GM19467 (cell line): ENCODE results near the gene FBXW8.

ENCODE experiments used
- ATAC-seq: cut with Tn5 transposase; IDR thresholded peaks from one replicate; pipeline ENCODE4 v1.9.1; 2021; ENCODE audit warnings: mild to moderate bottlenecking, moderate library complexity; ENCODE audit not compliant: unreplicated experiment

FBXW8 gene

GRCh38 chr12:117034701-117035151, 124.0 kb downstream of the FBXW8 start:
- no peak for ATAC-seq

GRCh38 chr12:117035287-117035686, 124.5 kb downstream of the FBXW8 start:
- ATAC-seq: no peak

GRCh38 chr12:117036046-117036445, 125.3 kb downstream of the FBXW8 start:
- no peak for ATAC-seq

GRCh38 chr12:117036547-117036946, 125.8 kb downstream of the FBXW8 start:
- ATAC-seq: no peak

- ATAC-seq: no peak
These were observed 126.7 kb downstream of the FBXW8 start for GRCh38 chr12:117037289-117038022.

- ATAC-seq: no peak
These were observed 127.4 kb downstream of the FBXW8 start for GRCh38 chr12:117038023-117038680.

GRCh38 chr12:117038919-117039318, 128.2 kb downstream of the FBXW8 start:
- ATAC-seq: no peak

GRCh38 chr12:117039891-117040309, 129.2 kb downstream of the FBXW8 start:
- ATAC-seq: no peak

GRCh38 chr12:117040496-117040895, 129.7 kb downstream of the FBXW8 start:
- ATAC-seq: no peak

- ATAC-seq: no peak
These were observed 131.0 kb downstream of the FBXW8 start for GRCh38 chr12:117041798-117042170.

GRCh38 chr12:117042171-117042842, 131.6 kb downstream of the FBXW8 start:
- ATAC-seq: no peak

- ATAC-seq: no peak
These were observed 132.1 kb downstream of the FBXW8 start for GRCh38 chr12:117042862-117043261.

- ATAC-seq: no peak
These were observed 133.6 kb downstream of the FBXW8 start for GRCh38 chr12:117044311-117044710.

- no peak for ATAC-seq
These were observed 134.0 kb downstream of the FBXW8 start for GRCh38 chr12:117044790-117045159.

GRCh38 chr12:117045160-117046010, 134.6 kb downstream of the FBXW8 start:
- no peak for ATAC-seq

- ATAC-seq: no peak
These were observed 135.2 kb downstream of the FBXW8 start for GRCh38 chr12:117046011-117046369.

- no peak for ATAC-seq
These were observed 135.7 kb downstream of the FBXW8 start for GRCh38 chr12:117046425-117046824.

- no peak for ATAC-seq
These were observed 136.2 kb downstream of the FBXW8 start for GRCh38 chr12:117046861-117047530.

GRCh38 chr12:117047810-117048584, 137.2 kb downstream of the FBXW8 start:
- ATAC-seq: no peak

- ATAC-seq: no peak
These were observed 137.8 kb downstream of the FBXW8 start for GRCh38 chr12:117048585-117048904.
